Measurements from ENCODE around the gene TRPM5. TPM values are rescaled to one million over a fixed set of nuclear protein-coding genes. Genes with fewer than 3 reads are reported as not detected.

The TRPM5 gene
- total RNA-seq, 1 experiment from 2014 or later = not detected

- peaks cover 14% of the 10 kb centered on the region for H3K27me3 ChIP-seq (replicated peaks)
- no peaks in the 10 kb centered on the region for H3K36me3 ChIP-seq
- H3K4me1 ChIP-seq (replicated peaks) = no peaks in the 10 kb centered on the region
- no peaks in the 10 kb centered on the region; the same call in 1 of the 2 replicates for H3K9me3 ChIP-seq (replicated peaks)
- no peak overlapping the region for H3K4me3 ChIP-seq
- H3K27ac ChIP-seq = no peak overlapping the region
- no peak for DNase-seq (ENCODE audit: low read depth in 1 of 2, low spot score in 2 of 2)
Measured at GRCh38 chr11:2475136-2475918, 31.0 kb upstream of the TRPM5 start.

GRCh38 chr11:2474059-2474901, 30.0 kb upstream of the TRPM5 start:
- Histone ChIP-seq H3K9me3 (replicated peaks) (no peaks in the 10 kb centered on the region), H3K4me1 (replicated peaks) (no peaks in the 10 kb centered on the region), H3K27me3 (replicated peaks) (peaks cover 20% of the 10 kb centered on the region), H3K36me3 (no peaks in the 10 kb centered on the region), H3K4me3 (no peak overlapping the region), H3K27ac (no peak overlapping the region)
- DNase-seq (ENCODE audit: low read depth in 1 of 2, low spot score in 2 of 2) = no peak

GRCh38 chr11:2473361-2474058, 29.2 kb upstream of the TRPM5 start:
- Histone ChIP-seq H3K36me3 (no peaks in the 10 kb centered on the region), H3K9me3 (replicated peaks) (no peaks in the 10 kb centered on the region), H3K27me3 (replicated peaks) (peaks cover 27% of the 10 kb centered on the region), H3K4me1 (replicated peaks) (no peaks in the 10 kb centered on the region), H3K27ac (no peak overlapping the region), H3K4me3 (no peak overlapping the region)
- DNase-seq (ENCODE audit: low read depth in 1 of 2, low spot score in 2 of 2) = no peak

- H3K27ac ChIP-seq = no peak overlapping the region
Measured at GRCh38 chr11:2472428-2473186, 28.3 kb upstream of the TRPM5 start.

GRCh38 chr11:2471804-2472096, 27.4 kb upstream of the TRPM5 start:
- Histone ChIP-seq H3K27ac (no peak overlapping the region), H3K36me3 (no peaks in the 10 kb centered on the region), H3K4me1 (replicated peaks) (no peaks in the 10 kb centered on the region), H3K27me3 (replicated peaks) (peaks cover 39% of the 10 kb centered on the region), H3K4me3 (no peak overlapping the region), H3K9me3 (replicated peaks) (no peaks in the 10 kb centered on the region)
- DNase-seq (ENCODE audit: low read depth in 1 of 2, low spot score in 2 of 2) = no peak

More at GRCh38 chr11:2472428-2473186, 28.3 kb upstream of the TRPM5 start:
- no peak for DNase-seq (ENCODE audit: low read depth in 1 of 2, low spot score in 2 of 2)
- no peak overlapping the region for H3K4me3 ChIP-seq
- no peaks in the 10 kb centered on the region for H3K36me3 ChIP-seq
- H3K9me3 ChIP-seq (replicated peaks) = no peaks in the 10 kb centered on the region
- peaks cover 36% of the 10 kb centered on the region for H3K27me3 ChIP-seq (replicated peaks)
- no peaks in the 10 kb centered on the region for H3K4me1 ChIP-seq (replicated peaks)

GRCh38 chr11:2471048-2471803, 26.9 kb upstream of the TRPM5 start:
- no peaks in the 10 kb centered on the region for H3K4me1 ChIP-seq (replicated peaks)
- DNase-seq (ENCODE audit: low read depth in 1 of 2, low spot score in 2 of 2) = peak in 1 of 2 experiments; percentile 45
- no peaks in the 10 kb centered on the region for H3K9me3 ChIP-seq (replicated peaks)
- peaks cover 41% of the 10 kb centered on the region for H3K27me3 ChIP-seq (replicated peaks)
- H3K36me3 ChIP-seq = no peaks in the 10 kb centered on the region
- H3K27ac ChIP-seq = no peak overlapping the region
- no peak overlapping the region for H3K4me3 ChIP-seq

- H3K36me3 ChIP-seq = no peaks in the 10 kb centered on the region
- DNase-seq (ENCODE audit: low read depth in 1 of 2, low spot score in 2 of 2) = peak in 1 of 2 experiments; percentile 41
- no peaks in the 10 kb centered on the region for H3K9me3 ChIP-seq (replicated peaks)
- H3K27ac ChIP-seq = no peak overlapping the region
- no peaks in the 10 kb centered on the region for H3K4me1 ChIP-seq (replicated peaks)
- no peak overlapping the region for H3K4me3 ChIP-seq
- peaks cover 45% of the 10 kb centered on the region for H3K27me3 ChIP-seq (replicated peaks)
Measured at GRCh38 chr11:2470495-2470894, 26.2 kb upstream of the TRPM5 start.

- DNase-seq (ENCODE audit: low read depth in 1 of 2, low spot score in 2 of 2) = peak in 1 of 2 experiments; percentile 36
- H3K4me3 ChIP-seq = no peak overlapping the region
- no peaks in the 10 kb centered on the region for H3K4me1 ChIP-seq (replicated peaks)
- H3K27ac ChIP-seq = no peak overlapping the region
- peaks cover 59% of the 10 kb centered on the region for H3K27me3 ChIP-seq (replicated peaks)
- no peaks in the 10 kb centered on the region for H3K36me3 ChIP-seq
- no peaks in the 10 kb centered on the region for H3K9me3 ChIP-seq (replicated peaks)
Measured at GRCh38 chr11:2468363-2469235, 24.3 kb upstream of the TRPM5 start.

GRCh38 chr11:2467695-2468055, 23.4 kb upstream of the TRPM5 start:
- Histone ChIP-seq H3K4me1 (replicated peaks) (no peaks in the 10 kb centered on the region), H3K27me3 (replicated peaks) (peaks cover 66% of the 10 kb centered on the region), H3K36me3 (no peaks in the 10 kb centered on the region), H3K9me3 (replicated peaks) (no peaks in the 10 kb centered on the region), H3K4me3 (no peak overlapping the region), H3K27ac (no peak overlapping the region)
- peak in 1 of 2 experiments; percentile 46 for DNase-seq (ENCODE audit: low read depth in 1 of 2, low spot score in 2 of 2)

GRCh38 chr11:2466869-2467694, 22.8 kb upstream of the TRPM5 start:
- H3K36me3 ChIP-seq = no peaks in the 10 kb centered on the region
- DNase-seq (ENCODE audit: low read depth in 1 of 2, low spot score in 2 of 2) = peak in 1 of 2 experiments; percentile 44
- H3K4me1 ChIP-seq (replicated peaks) = no peaks in the 10 kb centered on the region
- peaks cover 71% of the 10 kb centered on the region for H3K27me3 ChIP-seq (replicated peaks)
- no peaks in the 10 kb centered on the region for H3K9me3 ChIP-seq (replicated peaks)
- no peak overlapping the region for H3K4me3 ChIP-seq
- H3K27ac ChIP-seq = no peak overlapping the region

- Histone ChIP-seq H3K9me3 (replicated peaks) (no peaks in the 10 kb centered on the region), H3K36me3 (no peaks in the 10 kb centered on the region), H3K4me3 (no peak overlapping the region), H3K4me1 (replicated peaks) (no peaks in the 10 kb centered on the region), H3K27ac (no peak overlapping the region), H3K27me3 (replicated peaks) (peaks cover 79% of the 10 kb centered on the region)
- peak in 1 of 2 experiments; percentile 44 for DNase-seq (ENCODE audit: low read depth in 1 of 2, low spot score in 2 of 2)
Measured at GRCh38 chr11:2466069-2466801, 21.9 kb upstream of the TRPM5 start.
